ENCODE measurements around the gene AFF4. TPM values are rescaled to one million over a fixed set of nuclear protein-coding genes. Genes with fewer than 3 reads are reported as not detected.

Gene AFF4
- total and polyA plus RNA-seq, 2 experiments from 2014 or later = 31.3 to 46.3 TPM

GRCh38 chr5:132898094-132898493 is 65.3 kb downstream of the AFF4 start:
- Histone ChIP-seq H3K27me3 (ENCODE audit: insufficient read depth) (no peaks in the 10 kb centered on the region), H3K27ac (ENCODE audit: low read depth) (no peak overlapping the region), H3K4me2 (no peak overlapping the region), H3K36me3 (ENCODE audit: insufficient read depth) (peaks cover 44% of the 10 kb centered on the region), H4K20me1 (replicated peaks; ENCODE audit: insufficient read depth) (peaks cover 5% of the 10 kb centered on the region), H3K4me3 (no peak overlapping the region), H3F3A (replicated peaks; ENCODE audit: low read depth) (no peaks in the 10 kb centered on the region), H3K4me1 (ENCODE audit: insufficient read depth) (no peaks in the 10 kb centered on the region), H3K9me2 (ENCODE audit: insufficient read depth) (no peaks in the 10 kb centered on the region), H3K79me2 (replicated peaks; ENCODE audit: insufficient read depth) (no peaks in the 10 kb centered on the region), H2AFZ (no peak overlapping the region)
- no peak overlapping the region for H3K4me3 Mint-ChIP-seq
- TF ChIP-seq STAT1 (IDR thresholded peaks at IDR 0.05; ENCODE audit: unreplicated experiment) (no peak), ZNF331 (CRISPR knock-in tag; IDR thresholded peaks at IDR 0.05; ENCODE audit: low read depth) (no peak), NANOG (IDR thresholded peaks at IDR 0.05; ENCODE audit: borderline replicate concordance) (no peak), ZNF462 (CRISPR knock-in tag; IDR thresholded peaks at IDR 0.05) (no peak), ETS1 (IDR thresholded peaks at IDR 0.05) (no peak)
- no peak overlapping the region for H3K27ac Mint-ChIP-seq
- peaks cover 46% of the 10 kb centered on the region for H3K36me3 Mint-ChIP-seq (ENCODE audit: low read depth)
- ATAC-seq (no peak), DNase-seq (ENCODE audit: low spot score) (no peak)
- peaks cover 1% of the 10 kb centered on the region for H3K27me3 Mint-ChIP-seq (ENCODE audit: insufficient read depth, low read depth, poor library complexity)
- no peaks in the 10 kb centered on the region for H3K4me1 Mint-ChIP-seq
- H3K9me3 Mint-ChIP-seq = no peaks in the 10 kb centered on the region

GRCh38 chr5:132896685-132897084 is 66.7 kb downstream of the AFF4 start:
- Histone ChIP-seq H2AFZ (no peak overlapping the region), H3K27ac (ENCODE audit: low read depth) (no peak overlapping the region), H3K27me3 (ENCODE audit: insufficient read depth) (no peaks in the 10 kb centered on the region), H3K4me1 (ENCODE audit: insufficient read depth) (no peaks in the 10 kb centered on the region), H3K79me2 (replicated peaks; ENCODE audit: insufficient read depth) (no peaks in the 10 kb centered on the region), H3K36me3 (ENCODE audit: insufficient read depth) (peaks cover 58% of the 10 kb centered on the region), H3K9me2 (ENCODE audit: insufficient read depth) (no peaks in the 10 kb centered on the region), H3F3A (replicated peaks; ENCODE audit: low read depth) (no peaks in the 10 kb centered on the region), H3K4me3 (no peak overlapping the region), H3K4me2 (no peak overlapping the region), H4K20me1 (replicated peaks; ENCODE audit: insufficient read depth) (peaks cover 5% of the 10 kb centered on the region)
- H3K27me3 Mint-ChIP-seq (ENCODE audit: insufficient read depth, low read depth, poor library complexity) = no peaks in the 10 kb centered on the region
- ATAC-seq (no peak), DNase-seq (ENCODE audit: low spot score) (no peak)
- no peak overlapping the region for H3K4me3 Mint-ChIP-seq
- H3K4me1 Mint-ChIP-seq = no peaks in the 10 kb centered on the region
- peaks cover 60% of the 10 kb centered on the region for H3K36me3 Mint-ChIP-seq (ENCODE audit: low read depth)
- H3K9me3 Mint-ChIP-seq = no peaks in the 10 kb centered on the region
- H3K27ac Mint-ChIP-seq = no peak overlapping the region
- TF ChIP-seq EZH2phosphoT487 (IDR thresholded peaks at IDR 0.05; ENCODE audit: unreplicated experiment) = no peak
- TF ChIP-seq ETS1 (IDR thresholded peaks at IDR 0.05) = no peak
- no peak for TF ChIP-seq CREB1 (CRISPR knock-in tag; IDR thresholded peaks at IDR 0.05; ENCODE audit: low read depth)
- TF ChIP-seq STAT1 (IDR thresholded peaks at IDR 0.05; ENCODE audit: unreplicated experiment) = no peak
- no peak for TF ChIP-seq POLR2AphosphoS5 (IDR thresholded peaks at IDR 0.05; ENCODE audit: low read depth)
- no peak for TF ChIP-seq EZH2 (IDR thresholded peaks at IDR 0.05; ENCODE audit: low read depth, unreplicated experiment)
- no peak for TF ChIP-seq CTCF (conservative IDR thresholded peaks at IDR 0.05; ENCODE audit: low read depth in 2 of 2)
- TF ChIP-seq NANOG (IDR thresholded peaks at IDR 0.05; ENCODE audit: borderline replicate concordance) = no peak

All from GM23338 (cell line).